Cardiac ventricle fibroblast (primary cell): ENCODE results near the gene ATP6V1G1. TPM values are rescaled to one million over a fixed set of nuclear protein-coding genes. Genes with fewer than 3 reads are reported as not detected.

Experiments
- total RNA-seq: library from RNA; depleted of rRNA; stranded (reverse); fragments of >200 nt; gene quantifications from 2 replicates; pipeline ENCODE4 v1.2.3, GENCODE V29; 2015

The ATP6V1G1 gene, protein sequence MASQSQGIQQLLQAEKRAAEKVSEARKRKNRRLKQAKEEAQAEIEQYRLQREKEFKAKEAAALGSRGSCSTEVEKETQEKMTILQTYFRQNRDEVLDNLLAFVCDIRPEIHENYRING
- total RNA-seq: 104 and 118 TPM in 2 replicates

DNA sequence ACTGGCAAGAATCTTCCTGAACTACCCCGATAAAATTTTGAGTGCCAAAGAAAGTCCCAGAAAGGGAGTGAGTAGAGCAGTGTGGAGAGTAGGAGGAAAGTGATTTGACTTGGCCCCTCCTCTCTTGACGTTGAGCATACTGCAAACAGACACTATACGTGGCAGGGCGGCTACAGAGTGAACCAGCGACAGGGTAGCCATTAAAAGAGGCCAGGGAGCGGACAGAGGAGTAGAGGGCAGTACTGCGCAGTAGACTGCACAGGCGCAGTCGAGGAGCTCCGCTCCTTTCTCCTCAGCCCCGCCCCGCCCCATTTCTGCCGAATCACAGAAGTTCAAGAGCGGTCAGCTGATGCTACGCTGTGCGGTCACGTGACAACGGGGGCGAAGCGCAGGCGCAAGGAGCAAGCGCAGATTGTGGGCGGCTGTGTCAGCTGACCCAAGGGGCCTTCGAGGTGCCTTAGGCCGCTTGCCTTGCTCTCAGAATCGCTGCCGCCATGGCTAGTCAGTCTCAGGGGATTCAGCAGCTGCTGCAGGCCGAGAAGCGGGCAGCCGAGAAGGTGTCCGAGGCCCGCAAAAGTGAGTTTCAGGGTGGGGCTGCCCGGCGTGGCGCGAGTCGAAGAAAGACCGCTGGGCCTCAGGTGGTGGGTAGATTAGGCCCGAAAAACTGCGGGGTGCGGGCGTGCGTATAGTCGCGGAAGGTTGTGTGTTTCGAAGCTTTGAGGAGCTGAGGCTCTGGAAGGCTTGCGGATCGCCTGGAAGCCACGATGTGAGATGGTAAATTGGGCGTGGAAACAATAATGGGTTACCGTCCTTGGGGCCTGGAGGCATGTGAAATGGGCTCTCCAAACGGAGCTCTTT is at the start of gene ATP6V1G1:
Gene ATP6V1G1, plus strand, starts transcription at position 425 of the 858 bp plus-strand sequence. Its CDS starts 70 bp downstream, at position 495.

Other genes starting within 250 kb of the ATP6V1G1 start
- 5.1 TPM in 2 replicates for gene AKNA, start 199.8 kb upstream of the ATP6V1G1 start, total RNA-seq
- 1.5 and 2.9 TPM in 2 replicates for gene WHRN, start 82.3 kb upstream of the ATP6V1G1 start, total RNA-seq
- gene TMEM268, start 23.5 kb downstream of the ATP6V1G1 start, total RNA-seq: 4.4 TPM in 2 replicates
- not detected in 2 replicates for gene TEX53, start 70.0 kb downstream of the ATP6V1G1 start, total RNA-seq
- not detected in 2 replicates for gene TEX48, start 94.4 kb downstream of the ATP6V1G1 start, total RNA-seq
- gene TNFSF15, start 218.3 kb downstream of the ATP6V1G1 start, total RNA-seq: not detected in 2 replicates